ENCODE results near the gene FLCN. TPM values are rescaled to one million over a fixed set of nuclear protein-coding genes. Genes with fewer than 3 reads are reported as not detected.

FLCN gene
- polyA plus RNA-seq, 1 donor from 2014 or later, result 34.0 TPM

GRCh38 chr17:17227608-17228520, 9.1 kb downstream of the FLCN start:
- H3F3A ChIP-seq (ENCODE audit: insufficient read depth, low read length, poor library complexity, severe bottlenecking), result no peaks in the 10 kb centered on the region
- H3K9me2 ChIP-seq (ENCODE audit: insufficient read depth, low read length), result no peaks in the 10 kb centered on the region
- H2AFZ ChIP-seq (ENCODE audit: low read depth, low read length), result no peak overlapping the region
- H3K79me2 ChIP-seq (replicated peaks; ENCODE audit: insufficient read depth, low read length), result no peaks in the 10 kb centered on the region
- H3K27ac ChIP-seq (ENCODE audit: low read length), result no peak overlapping the region
- no peaks in the 10 kb centered on the region for H3K27me3 ChIP-seq (ENCODE audit: insufficient read depth, low read depth, low read length)
- no peak overlapping the region for H3K9ac ChIP-seq (ENCODE audit: low read length)
- TF ChIP-seq SMC3 (conservative IDR thresholded peaks at IDR 0.05; ENCODE audit: poor library complexity) (no peak), EZH2 (IDR thresholded peaks at IDR 0.05; ENCODE audit: borderline replicate concordance, insufficient read depth, low read length, poor library complexity, severe bottlenecking) (no peak), REST (IDR thresholded peaks at IDR 0.05; ENCODE audit: borderline replicate concordance) (no peak), POLR2AphosphoS5 (IDR thresholded peaks at IDR 0.05) (no peak), RAD21 (conservative IDR thresholded peaks at IDR 0.05) (no peak), MXI1 (conservative IDR thresholded peaks at IDR 0.05; ENCODE audit: poor library complexity, severe bottlenecking) (no peak), TAF1 (IDR thresholded peaks at IDR 0.05; ENCODE audit: low read depth) (no peak), EP300 (conservative IDR thresholded peaks at IDR 0.05; ENCODE audit: poor library complexity, severe bottlenecking) (no peak), CTCF (IDR thresholded peaks at IDR 0.05; ENCODE audit: poor library complexity, severe bottlenecking) (no peak)
- H3K4me3 ChIP-seq (ENCODE audit: low read length), result no peak overlapping the region
- H4K20me1 ChIP-seq (ENCODE audit: insufficient read depth), result no peaks in the 10 kb centered on the region
- no peak overlapping the region for H3K4me2 ChIP-seq (ENCODE audit: low read length)
- H3K9me3 ChIP-seq (ENCODE audit: low read length), result no peaks in the 10 kb centered on the region
- H3K36me3 ChIP-seq (ENCODE audit: insufficient read depth, low read length), result peaks cover 6% of the 10 kb centered on the region

- H3F3A ChIP-seq (ENCODE audit: insufficient read depth, low read length, poor library complexity, severe bottlenecking), result no peaks in the 10 kb centered on the region
- H3K27me3 ChIP-seq (ENCODE audit: insufficient read depth, low read depth, low read length), result no peaks in the 10 kb centered on the region
- H3K79me2 ChIP-seq (replicated peaks; ENCODE audit: insufficient read depth, low read length), result no peaks in the 10 kb centered on the region
- no peak overlapping the region for H3K4me2 ChIP-seq (ENCODE audit: low read length)
- no peak for TF ChIP-seq POLR2AphosphoS5 (IDR thresholded peaks at IDR 0.05)
- no peak for TF ChIP-seq MXI1 (conservative IDR thresholded peaks at IDR 0.05; ENCODE audit: poor library complexity, severe bottlenecking)
- TF ChIP-seq SMC3 (conservative IDR thresholded peaks at IDR 0.05; ENCODE audit: poor library complexity), result no peak
- no peak for TF ChIP-seq REST (IDR thresholded peaks at IDR 0.05; ENCODE audit: borderline replicate concordance)
- no peak for TF ChIP-seq TAF1 (IDR thresholded peaks at IDR 0.05; ENCODE audit: low read depth)
- no peak for TF ChIP-seq RAD21 (conservative IDR thresholded peaks at IDR 0.05)
- H3K27ac ChIP-seq (ENCODE audit: low read length), result no peak overlapping the region
- H3K9me3 ChIP-seq (ENCODE audit: low read length), result no peaks in the 10 kb centered on the region
- peaks cover 6% of the 10 kb centered on the region for H3K36me3 ChIP-seq (ENCODE audit: insufficient read depth, low read length)
- H4K20me1 ChIP-seq (ENCODE audit: insufficient read depth), result no peaks in the 10 kb centered on the region
- no peaks in the 10 kb centered on the region for H3K9me2 ChIP-seq (ENCODE audit: insufficient read depth, low read length)
- H3K9ac ChIP-seq (ENCODE audit: low read length), result no peak overlapping the region
- no peak overlapping the region for H2AFZ ChIP-seq (ENCODE audit: low read depth, low read length)
- H3K4me3 ChIP-seq (ENCODE audit: low read length), result no peak overlapping the region
Measured at GRCh38 chr17:17226451-17227265, 10.3 kb downstream of the FLCN start.

Measured in neural cell (in vitro differentiated cells).